CD4-positive, alpha-beta T cell treated with Interleukin-21 for 1 hour (primary cell): ENCODE measurements around the gene EFNA5.

ENCODE experiments used
- DNase-seq: peaks from one replicate; pipeline ENCODE4 v3.0.0-alpha.2; 2020

The EFNA5 gene

DNA sequence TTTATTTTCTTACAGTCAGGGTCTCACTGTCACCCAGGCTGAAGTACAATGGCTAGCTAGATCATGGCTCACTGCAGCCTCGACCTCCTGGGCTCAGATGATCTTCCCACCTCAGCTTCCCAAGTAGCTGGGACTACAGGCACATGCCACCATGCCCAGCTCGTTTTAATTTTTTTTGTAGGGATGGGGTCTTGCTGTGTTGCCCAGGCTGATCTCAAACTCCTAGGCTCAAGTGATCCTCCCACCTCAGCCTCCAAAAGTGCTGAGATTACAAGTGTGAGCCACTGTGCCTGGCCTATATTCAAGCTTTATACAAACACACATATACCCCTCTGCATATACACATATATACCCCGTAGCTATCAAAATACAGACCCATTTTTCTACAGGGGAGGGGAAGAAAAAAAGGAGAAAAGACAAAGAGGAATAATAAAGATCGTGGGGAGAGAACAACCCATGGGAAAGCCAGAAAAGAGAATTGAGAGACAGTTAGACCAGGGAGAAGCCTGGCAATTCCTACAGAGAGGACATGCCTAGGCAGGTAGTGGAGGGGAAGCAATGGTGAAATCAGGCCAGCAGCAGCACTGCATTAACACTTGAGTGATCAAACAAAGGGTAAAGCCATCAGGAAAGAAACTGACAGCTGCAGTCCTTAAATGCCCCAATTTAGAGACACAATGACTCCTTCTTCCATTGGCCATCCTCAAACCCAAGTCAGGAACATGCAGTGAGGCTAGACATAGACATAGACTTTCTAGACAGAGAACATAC lies 102.7 kb downstream of the EFNA5 start:
- no peak for DNase-seq

GRCh38 chr5:107566986-107567385 lies 103.8 kb downstream of the EFNA5 start:
- no peak for DNase-seq

GRCh38 chr5:107565791-107566767 lies 104.7 kb downstream of the EFNA5 start:
- no peak for DNase-seq

GRCh38 chr5:107564931-107565372 lies 105.8 kb downstream of the EFNA5 start:
- no peak for DNase-seq

GRCh38 chr5:107563959-107564544 lies 106.7 kb downstream of the EFNA5 start:
- DNase-seq = no peak

- DNase-seq = no peak
Measured at GRCh38 chr5:107560377-107560776, 110.4 kb downstream of the EFNA5 start.

- DNase-seq = no peak
Measured at GRCh38 chr5:107558823-107559375, 111.8 kb downstream of the EFNA5 start.

DNA sequence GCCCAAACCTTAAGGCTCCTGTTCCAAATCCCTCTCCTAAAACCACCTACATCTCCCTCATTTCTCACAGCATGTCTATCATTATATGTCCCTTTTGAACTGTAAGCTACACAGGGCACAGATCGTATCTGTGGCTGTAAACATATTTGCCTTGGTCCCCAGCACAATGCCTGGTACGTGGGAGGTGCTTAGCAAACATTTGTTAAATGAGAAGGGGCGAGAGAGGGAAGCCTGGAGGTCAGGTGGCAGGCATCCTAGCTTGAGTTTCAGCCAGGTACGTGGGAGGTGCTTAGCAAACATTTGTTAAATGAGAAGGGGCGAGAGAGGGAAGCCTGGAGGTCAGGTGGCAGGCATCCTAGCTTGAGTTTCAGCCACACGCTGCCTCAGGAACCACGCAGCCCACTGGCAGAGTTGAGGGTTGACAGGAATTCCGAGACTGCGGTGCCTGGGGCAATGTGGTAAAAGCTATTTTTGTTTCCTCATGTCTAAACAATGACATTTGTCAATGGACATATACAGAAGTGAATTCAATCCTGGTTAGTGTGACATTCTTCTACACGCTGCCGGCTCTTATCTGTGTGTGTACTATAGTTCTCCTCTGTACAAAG lies 113.6 kb downstream of the EFNA5 start:
- no peak for DNase-seq

- DNase-seq = no peak
Measured at GRCh38 chr5:107556575-107556974, 114.2 kb downstream of the EFNA5 start.

- no peak for DNase-seq
Measured at GRCh38 chr5:107555425-107556090, 115.2 kb downstream of the EFNA5 start.

GRCh38 chr5:107554776-107555424 lies 115.8 kb downstream of the EFNA5 start:
- no peak for DNase-seq

GRCh38 chr5:107553117-107553555 lies 117.6 kb downstream of the EFNA5 start:
- DNase-seq = no peak

DNA sequence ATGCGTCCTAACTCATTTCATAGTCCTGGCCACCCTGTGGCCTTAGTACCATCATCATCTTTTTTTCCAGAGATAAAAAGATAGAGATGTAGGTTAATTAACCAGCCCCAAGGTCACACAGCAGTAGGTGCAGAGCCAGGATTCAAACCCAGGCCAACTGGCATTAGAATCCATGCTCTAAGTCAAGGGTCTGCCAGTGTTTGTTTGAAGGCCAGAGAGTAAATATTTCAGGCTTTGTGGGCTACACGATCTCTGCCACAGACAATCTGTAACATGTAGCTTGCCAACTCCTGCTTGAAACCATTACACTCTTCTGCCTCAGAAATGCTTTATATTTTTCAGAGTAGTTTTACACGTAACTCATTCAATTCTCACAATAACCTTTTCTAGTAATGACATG lies 119.6 kb downstream of the EFNA5 start:
- no peak for DNase-seq

- no peak for DNase-seq
Measured at GRCh38 chr5:107549567-107549966, 121.2 kb downstream of the EFNA5 start.

DNA sequence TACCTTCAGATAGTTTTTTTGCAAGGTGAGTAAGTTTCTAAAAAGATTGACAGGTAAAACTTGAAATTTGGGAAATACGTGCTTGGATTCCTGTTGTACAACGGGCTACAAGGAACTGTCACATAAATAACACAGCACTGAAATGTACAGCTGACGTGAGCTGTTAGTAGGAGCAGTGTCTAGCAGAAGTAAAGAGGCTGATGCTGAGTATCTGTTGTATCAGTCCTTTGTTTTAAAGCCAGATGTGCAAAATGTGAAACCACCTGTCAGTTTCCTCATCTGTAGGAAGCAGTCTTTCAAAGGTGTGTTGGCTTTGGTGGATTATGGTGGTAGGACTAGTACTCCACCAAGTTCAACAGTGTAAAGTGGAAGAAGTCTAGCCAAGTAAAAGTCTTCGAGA lies 122.3 kb downstream of the EFNA5 start:
- DNase-seq = no peak

DNA sequence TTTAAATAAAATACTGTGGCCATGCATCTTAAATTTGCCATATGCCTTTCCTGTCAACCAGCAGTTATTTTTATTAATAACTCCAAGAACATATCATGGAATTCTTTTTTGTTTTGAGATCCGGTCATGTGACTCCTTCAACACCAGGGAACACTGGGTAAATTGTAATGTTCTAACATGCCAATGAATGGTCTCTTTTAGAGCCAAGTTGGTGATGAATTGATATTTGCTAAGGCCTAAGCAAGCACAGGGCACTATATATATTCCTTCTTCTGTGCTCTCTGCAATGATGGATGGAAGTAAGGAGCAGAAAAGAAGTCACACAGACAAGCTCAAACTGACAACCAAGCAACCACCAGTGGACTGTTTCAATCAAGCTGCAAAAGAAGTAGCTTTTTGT lies 124.0 kb downstream of the EFNA5 start:
- no peak for DNase-seq

- DNase-seq = no peak
Measured at GRCh38 chr5:107545486-107545885, 125.3 kb downstream of the EFNA5 start.

DNA sequence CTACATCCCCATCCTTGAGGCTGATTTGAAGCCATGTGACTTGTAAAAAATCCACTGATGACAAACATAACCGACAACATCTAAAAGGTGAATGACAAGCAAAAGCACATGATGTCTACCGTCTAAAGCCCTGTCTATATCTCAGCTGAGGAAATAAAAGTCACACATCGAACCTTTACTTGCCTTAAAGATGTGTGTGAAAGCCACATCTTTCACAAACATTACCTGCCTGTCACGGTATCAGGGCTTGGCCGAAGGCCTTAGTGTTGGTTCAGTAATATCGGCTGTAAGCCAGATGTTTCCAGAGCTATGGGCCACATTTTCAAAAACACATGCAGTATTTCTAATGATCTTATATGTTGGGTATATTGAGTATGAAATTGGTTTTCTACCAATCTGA lies 125.8 kb downstream of the EFNA5 start:
- no peak for DNase-seq

DNA sequence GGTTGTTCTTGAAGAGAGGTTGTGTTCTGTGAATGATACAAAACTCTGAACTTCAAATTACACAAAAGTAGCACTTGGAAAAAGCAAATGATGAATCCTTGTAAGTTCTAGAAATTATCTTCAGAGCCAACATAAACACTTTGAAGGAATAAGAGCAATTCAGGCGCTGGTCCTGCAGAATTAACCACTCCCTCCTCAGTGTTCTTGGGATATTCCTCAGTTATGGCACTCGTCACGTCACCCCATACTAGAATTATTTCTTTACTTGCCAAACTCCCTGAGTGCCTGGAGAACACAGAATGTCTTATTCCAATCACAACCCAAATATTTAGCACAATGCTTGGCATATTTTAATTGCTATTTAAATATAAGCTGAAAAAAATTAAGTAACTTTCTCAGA lies 126.3 kb downstream of the EFNA5 start:
- no peak for DNase-seq

DNA sequence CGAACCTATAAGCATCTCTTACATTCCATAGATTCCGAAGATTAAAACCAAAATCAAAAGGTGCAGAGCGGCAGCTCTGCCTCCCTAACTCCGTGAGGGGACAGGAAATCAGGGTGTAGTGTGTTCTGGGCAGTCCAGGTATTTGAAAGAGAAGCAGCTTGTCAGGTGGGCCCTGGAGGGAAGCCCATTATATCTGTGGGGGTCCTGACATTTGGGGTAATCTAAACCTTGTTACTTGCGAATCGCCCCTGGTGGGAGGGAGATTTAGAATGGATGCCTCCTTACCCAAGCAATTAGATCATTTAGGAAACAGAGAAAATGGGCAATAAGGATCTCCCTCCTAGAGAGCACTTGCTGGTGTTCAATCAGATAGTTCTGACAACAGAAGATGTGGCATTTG lies 126.9 kb downstream of the EFNA5 start:
- DNase-seq = no peak

GRCh38 chr5:107542831-107543231 lies 127.9 kb downstream of the EFNA5 start:
- DNase-seq = no peak

DNA sequence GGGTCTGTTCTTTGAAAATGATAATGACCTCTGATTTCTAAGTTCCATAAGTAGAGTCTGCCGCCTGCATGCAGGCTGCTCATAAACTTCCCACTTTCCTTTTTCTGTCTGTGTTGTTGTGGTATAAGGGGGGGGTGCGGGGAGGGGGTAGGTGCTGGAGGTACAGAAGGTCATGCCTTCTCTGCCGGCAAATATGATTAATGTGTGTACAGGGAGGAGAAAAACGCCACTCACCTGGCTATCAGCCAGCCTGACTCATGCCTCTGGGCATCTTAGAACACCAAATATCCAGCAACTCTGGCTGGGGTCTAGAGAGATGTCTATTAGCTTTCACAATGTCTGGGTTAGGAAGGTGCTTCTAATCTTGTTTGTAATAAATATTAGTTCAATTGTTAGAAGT lies 128.3 kb downstream of the EFNA5 start:
- DNase-seq = no peak
